C1 segment of cervical spinal cord (tissue), 14 donors: Measurements from ENCODE around the gene RPE65.
"Not testable (repeated sequence)": the region's sequence is repeated elsewhere in the genome, so short reads cannot be mapped to it uniquely, and the experiment has no call there.

Experiments
- DNase-seq, 14 donors: peaks; one replicate each; lab custom pipeline; 2025; lab: John Stamatoyannopoulos, UW

The RPE65 gene

DNA sequence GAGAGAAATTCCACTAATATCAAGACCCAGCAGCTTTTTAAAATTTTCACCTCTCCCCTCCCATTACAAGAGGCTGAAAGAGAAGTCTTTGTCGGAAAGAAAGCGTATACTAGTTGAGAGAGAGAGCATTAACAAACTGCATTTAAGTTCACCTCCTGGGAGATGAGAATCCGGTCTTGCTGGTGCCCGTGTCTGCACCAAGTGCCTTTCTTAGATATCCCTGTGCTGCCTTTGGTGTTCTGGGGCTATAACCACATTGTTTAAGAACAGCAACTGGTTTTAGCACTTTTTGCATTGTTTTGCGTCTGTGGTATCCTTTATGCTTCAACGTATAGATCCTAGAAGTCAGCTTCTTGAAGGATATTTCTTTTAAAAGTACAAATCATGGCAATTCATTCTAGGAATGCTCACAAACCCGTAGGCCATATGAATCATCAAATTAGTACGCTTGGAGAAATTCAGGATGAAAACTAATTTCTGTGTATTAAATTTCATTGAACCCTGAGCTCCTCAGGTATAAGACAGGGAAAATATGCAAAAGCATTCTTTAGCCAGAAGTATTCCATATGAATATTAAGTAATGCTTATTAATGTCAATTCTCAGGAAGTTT is 3.4 kb upstream of the RPE65 start:
- no peak for DNase-seq

GRCh38 chr1:68448365-68448764 is 1.4 kb downstream of the RPE65 start:
- no peak for DNase-seq

DNA sequence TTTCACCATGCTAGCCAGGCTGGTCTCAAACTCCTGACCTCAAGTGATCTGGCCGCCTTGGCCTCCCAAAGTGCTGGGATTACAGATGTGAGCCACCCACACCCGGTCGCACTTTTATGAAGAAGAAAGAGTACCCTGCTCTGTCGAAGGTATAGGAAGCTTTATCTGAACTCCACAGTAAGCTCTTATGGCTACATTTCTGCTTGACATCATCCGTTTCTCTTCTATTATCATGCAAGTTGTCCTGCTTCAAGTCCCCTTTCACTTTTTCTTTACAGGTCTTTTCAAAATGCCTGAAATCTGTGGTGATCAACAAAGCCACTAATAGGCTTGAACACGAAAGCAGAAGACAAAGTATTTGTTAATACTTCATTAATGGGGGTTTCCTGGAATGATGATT is 4.0 kb downstream of the RPE65 start:
- DNase-seq = no peak

DNA sequence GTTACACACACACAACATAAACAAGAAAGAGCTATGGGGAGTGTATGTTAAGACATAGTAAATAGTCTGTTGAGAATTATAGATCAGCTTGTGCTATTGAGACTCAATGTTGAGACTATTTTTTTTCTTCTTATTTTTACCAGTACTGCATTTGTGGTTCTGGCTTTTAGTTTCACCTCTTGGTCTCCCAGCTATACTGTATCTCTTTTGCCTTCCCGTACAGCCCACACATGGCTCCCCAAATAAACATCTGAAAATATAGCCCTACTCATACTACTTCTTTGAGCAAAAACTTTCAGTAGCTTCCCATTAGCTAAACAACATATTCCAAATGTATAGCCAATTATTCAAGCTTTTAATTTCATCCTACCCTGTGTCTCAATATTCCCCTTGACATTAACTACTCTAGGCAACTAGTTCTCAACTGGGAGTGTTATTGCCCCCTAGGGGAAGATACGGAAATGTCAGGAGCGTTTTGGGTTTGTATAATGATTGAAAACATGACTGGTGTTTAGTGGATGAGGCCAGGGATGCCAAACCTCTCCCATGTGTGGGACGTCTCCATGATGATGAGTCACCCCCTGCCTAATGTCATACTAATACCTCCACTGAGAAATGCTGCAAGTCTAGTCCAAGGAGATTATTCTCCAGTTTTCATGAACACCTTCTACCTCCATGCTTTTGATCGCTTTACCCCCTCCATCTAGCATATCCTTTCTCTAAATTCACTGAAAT is 6.8 kb downstream of the RPE65 start:
- peak in 1 of 14 donors; percentile 8 for DNase-seq

GRCh38 chr1:68442006-68442405 is 7.7 kb downstream of the RPE65 start:
- DNase-seq = no peak

- DNase-seq = no peak
Observed at GRCh38 chr1:68438310-68438709, 11.4 kb downstream of the RPE65 start.

GRCh38 chr1:68433395-68433794 is 16.4 kb downstream of the RPE65 start:
- DNase-seq = no peak

- DNase-seq = no peak
Observed at GRCh38 chr1:68431076-68431475, 18.7 kb downstream of the RPE65 start.

DNA sequence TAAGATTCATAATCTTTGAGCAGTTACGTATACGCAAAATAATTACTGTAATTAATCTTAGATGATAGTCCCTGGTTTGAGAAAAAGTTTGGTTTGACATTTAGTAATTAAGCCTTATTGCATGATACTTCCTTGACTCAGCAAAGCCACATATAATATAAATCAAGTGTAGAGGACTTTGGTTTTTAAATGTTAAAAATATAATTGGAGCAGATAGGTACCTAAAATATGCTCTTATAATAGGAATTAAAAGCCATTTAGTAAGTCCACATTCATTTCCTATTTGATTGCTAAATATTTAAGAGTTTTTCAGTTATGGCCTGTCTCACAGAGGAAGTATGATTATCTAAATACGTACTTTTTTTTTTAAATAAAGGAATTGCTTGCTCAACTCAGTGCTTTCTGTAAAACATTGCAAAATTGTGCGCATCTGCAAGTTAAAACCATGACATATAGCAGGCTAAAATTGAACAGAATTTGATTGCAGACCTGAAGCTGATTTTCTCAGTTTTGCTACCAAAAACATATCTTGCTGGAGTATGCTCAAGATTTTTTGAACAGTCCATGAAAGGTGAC is 20.4 kb downstream of the RPE65 start:
- DNase-seq = no peak

- DNase-seq = no peak
Observed at GRCh38 chr1:68426594-68426993, 23.2 kb downstream of the RPE65 start.

- DNase-seq = no peak
Observed at GRCh38 chr1:68421350-68421749, 28.4 kb downstream of the RPE65 start.

- DNase-seq = no peak
Observed at GRCh38 chr1:68409426-68409825, 40.3 kb downstream of the RPE65 start.

- DNase-seq = no peak
Observed at GRCh38 chr1:68401506-68401905, 48.2 kb downstream of the RPE65 start.

DNA sequence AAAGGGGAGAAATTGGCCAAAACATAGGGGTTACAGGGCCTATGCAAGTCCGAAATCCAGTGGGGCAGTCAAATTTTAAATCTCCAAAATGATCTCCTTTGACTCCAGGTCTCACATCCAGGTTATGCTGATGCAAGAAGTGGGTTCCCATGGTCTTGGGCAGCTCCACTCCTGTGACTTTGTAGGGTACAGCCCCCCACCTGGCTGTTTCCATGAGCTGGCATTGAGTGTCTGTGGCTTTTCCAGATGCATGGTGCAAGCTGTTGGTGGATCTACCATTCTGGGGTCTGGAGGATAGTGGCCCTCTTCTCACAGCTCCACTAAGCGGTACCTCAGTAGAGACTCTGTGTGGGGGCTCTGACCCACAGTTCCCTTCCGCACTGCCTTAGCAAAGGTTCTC is 54.2 kb downstream of the RPE65 start:
- not testable (repeated sequence) for DNase-seq

DNA sequence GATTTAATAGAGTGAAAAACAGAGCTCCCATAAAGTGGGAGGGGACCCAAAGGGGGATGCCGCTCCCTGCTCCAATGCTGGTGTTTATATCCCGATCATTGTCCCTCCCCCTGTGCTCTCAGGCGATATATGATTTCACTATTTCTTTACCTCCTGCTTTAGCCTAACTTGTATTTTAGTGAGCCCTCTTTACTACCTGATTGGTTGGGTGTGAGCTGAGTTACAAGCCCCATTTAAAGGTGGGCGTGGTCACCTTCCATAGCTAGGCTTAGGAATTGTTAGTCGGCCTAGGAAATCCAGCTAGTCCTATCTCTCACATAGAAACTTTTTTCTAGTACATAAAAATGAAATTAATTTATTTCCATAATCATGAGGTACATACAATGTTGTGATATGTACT is 57.3 kb downstream of the RPE65 start:
- DNase-seq = not testable (repeated sequence)

GRCh38 chr1:68385798-68386524 is 63.8 kb downstream of the RPE65 start:
- DNase-seq = not testable (repeated sequence)

DNA sequence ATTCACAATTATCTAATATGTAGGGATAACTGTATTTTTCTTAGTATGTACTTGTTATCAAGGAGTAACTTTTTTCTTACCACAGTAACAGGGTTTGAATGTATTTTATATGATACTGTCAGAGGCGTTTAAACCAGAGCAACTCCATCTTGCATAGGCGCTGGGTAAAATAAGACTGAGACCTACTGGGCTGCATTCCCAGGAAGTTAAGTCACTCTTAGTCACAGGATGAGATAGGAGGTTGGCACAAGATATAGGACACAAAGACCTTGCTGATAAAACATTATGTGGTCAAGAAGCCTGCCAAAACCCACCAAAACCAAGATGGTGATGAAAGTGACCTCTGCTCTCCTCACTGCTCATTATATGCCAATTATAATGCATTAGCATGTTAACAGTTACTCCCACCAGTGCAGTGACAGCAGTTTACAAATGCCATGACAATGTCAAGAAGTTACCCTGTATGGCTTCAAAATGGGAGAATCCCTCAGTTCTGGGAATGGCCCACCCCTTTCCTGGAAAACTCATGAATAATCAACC is 64.8 kb downstream of the RPE65 start:
- DNase-seq = no peak

DNA sequence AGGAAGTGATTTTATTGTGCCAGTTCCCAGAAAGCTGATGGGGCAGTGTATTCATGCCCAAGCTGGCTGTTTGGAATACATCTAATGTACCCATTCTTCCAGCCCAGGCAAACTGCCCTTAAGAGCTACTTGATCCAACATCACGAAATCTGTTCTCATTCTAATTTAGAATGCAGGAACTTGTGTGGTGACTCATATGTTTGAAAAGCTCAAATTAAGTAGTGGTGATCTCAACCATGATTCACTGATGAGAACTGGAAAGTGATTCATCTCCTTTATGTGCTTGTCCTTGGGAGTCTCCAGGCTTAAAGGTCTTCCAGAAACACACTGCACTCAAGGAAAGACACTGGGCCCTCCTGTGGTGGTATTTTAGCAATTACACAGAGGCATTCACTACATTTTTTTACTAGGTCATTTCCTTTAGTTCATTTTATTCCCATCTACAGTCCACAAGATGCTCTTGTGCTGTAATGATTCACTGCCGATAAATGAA is 65.4 kb downstream of the RPE65 start:
- DNase-seq = peak in 5 of 14 donors; percentile 5 to 48 (median 13)

DNA sequence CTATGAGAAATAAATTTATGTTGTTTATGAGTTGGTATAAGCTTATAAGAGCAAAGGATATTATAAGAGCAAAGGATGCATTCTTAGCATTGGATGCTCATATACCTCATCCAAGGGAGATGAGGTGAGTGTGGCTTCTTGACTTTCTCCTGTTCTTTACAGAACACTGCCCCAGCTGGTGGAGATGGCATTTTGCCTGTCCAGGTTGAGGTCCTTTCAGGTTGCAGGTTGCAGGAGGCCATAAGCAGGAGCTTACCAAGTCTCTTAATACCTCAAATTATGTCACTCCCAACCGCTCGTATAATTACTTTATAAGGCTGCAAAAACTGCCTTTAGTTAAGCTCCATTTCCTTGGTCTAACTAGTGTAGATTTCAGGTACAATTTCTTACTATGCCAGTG is 66.7 kb downstream of the RPE65 start:
- DNase-seq = no peak

DNA sequence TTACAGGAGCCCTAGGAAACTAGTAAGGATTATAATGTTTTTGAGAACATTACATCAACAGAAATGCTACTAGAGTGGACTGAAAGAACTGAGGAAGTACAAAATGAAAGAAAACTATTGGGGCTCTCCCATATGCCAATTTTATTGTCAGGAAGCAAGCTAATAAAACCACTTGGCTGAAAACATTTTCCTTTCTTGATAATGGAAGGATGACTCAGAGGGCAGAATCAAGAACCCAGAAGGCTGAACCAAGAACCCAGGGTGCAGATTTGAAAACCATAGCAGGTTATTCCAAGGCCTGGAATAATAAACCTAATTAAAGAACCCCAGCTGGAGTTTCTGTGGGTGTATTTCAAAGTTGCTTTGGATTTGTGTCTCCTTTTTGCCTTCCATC is 70.7 kb downstream of the RPE65 start:
- no peak for DNase-seq
